ENCODE measurements around the gene CEP85L.

- TF ChIP-seq RAD21 (IDR thresholded peaks at IDR 0.05; ENCODE audit: low read length) (no peak), JUND (IDR thresholded peaks at IDR 0.05) (no peak)
- TF ChIP-seq, protein P1, sequence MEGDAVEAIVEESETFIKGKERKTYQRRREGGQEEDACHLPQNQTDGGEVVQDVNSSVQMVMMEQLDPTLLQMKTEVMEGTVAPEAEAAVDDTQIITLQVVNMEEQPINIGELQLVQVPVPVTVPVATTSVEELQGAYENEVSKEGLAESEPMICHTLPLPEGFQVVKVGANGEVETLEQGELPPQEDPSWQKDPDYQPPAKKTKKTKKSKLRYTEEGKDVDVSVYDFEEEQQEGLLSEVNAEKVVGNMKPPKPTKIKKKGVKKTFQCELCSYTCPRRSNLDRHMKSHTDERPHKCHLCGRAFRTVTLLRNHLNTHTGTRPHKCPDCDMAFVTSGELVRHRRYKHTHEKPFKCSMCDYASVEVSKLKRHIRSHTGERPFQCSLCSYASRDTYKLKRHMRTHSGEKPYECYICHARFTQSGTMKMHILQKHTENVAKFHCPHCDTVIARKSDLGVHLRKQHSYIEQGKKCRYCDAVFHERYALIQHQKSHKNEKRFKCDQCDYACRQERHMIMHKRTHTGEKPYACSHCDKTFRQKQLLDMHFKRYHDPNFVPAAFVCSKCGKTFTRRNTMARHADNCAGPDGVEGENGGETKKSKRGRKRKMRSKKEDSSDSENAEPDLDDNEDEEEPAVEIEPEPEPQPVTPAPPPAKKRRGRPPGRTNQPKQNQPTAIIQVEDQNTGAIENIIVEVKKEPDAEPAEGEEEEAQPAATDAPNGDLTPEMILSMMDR (IDR thresholded peaks at IDR 0.05) = no peak
- TF ChIP-seq, protein P2, sequence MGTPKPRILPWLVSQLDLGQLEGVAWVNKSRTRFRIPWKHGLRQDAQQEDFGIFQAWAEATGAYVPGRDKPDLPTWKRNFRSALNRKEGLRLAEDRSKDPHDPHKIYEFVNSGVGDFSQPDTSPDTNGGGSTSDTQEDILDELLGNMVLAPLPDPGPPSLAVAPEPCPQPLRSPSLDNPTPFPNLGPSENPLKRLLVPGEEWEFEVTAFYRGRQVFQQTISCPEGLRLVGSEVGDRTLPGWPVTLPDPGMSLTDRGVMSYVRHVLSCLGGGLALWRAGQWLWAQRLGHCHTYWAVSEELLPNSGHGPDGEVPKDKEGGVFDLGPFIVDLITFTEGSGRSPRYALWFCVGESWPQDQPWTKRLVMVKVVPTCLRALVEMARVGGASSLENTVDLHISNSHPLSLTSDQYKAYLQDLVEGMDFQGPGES (IDR thresholded peaks at IDR 0.05; ENCODE audit: low read depth, low read length) = no peak
These were observed 83.4 kb downstream of the CEP85L start for GRCh38 chr6:118567974-118568373.

All from SK-N-SH (cell line).